Activated CD4-positive, CD25-positive, alpha-beta regulatory T cell treated with anti-CD3 and anti-CD28 coated beads, Interleukin-2, amount 50 U/mL, for 72 hours (primary cell): ENCODE measurements around the gene SDHAF1.

Source experiments
- DNase-seq: peaks from one replicate; pipeline ENCODE4 v3.0.0; 2021

SDHAF1 gene

DNA sequence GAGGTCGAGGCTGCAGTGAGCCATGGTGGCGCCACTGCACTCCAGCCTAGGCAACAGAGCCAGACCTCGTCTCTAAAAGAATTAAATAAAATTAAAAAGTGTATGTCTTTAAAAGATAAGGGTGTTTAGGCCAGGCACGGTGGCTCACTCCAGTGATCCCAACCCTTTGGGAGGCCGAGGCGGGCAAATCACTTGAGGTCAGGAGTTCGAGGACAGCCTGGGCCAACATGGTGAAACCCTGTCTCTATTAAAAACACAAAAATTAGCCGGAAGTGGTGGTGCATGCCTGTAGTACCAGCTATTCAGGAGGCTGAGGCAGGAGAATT, 7.5 kb upstream of the SDHAF1 start:
- no peak for DNase-seq

DNA sequence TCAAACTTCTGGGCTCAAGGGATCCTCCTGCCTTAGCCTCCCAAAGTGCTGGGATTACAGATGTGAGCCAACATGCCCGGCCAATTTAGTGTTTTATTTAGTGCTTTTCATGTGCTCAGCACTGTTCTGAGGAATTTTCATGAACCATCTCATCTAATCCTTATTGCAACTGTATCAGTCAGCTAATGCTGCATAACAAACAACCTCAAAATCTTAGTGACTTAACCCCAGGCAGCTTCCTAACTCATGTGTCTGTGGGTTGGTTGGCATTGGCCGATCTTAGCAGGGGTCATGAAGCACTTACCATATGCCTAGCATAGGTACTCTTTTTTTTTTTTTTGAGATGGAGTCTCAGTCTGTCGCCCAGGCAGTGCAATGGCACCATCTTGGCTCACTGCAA, 6.2 kb upstream of the SDHAF1 start:
- no peak for DNase-seq

DNA sequence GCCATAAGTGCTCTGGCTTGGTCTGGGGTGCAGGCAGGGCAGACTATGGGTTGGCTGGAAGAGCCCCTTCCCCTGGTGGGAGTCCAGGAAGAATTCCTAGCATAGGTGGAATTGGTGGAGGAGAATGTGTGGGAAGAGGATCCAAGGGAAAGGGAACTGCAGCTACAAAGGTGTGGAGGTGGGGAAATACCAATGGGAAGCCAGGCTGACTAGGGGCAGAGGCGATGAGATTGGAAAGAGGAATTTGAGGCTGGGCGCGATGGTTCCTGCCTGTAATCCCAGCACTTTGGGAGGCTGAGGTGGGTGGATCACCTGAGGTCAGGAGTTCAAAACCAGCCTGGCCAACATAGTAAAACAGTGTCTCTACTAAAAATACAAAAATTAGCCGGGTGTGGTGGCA, 4.8 kb upstream of the SDHAF1 start:
- DNase-seq = no peak

DNA sequence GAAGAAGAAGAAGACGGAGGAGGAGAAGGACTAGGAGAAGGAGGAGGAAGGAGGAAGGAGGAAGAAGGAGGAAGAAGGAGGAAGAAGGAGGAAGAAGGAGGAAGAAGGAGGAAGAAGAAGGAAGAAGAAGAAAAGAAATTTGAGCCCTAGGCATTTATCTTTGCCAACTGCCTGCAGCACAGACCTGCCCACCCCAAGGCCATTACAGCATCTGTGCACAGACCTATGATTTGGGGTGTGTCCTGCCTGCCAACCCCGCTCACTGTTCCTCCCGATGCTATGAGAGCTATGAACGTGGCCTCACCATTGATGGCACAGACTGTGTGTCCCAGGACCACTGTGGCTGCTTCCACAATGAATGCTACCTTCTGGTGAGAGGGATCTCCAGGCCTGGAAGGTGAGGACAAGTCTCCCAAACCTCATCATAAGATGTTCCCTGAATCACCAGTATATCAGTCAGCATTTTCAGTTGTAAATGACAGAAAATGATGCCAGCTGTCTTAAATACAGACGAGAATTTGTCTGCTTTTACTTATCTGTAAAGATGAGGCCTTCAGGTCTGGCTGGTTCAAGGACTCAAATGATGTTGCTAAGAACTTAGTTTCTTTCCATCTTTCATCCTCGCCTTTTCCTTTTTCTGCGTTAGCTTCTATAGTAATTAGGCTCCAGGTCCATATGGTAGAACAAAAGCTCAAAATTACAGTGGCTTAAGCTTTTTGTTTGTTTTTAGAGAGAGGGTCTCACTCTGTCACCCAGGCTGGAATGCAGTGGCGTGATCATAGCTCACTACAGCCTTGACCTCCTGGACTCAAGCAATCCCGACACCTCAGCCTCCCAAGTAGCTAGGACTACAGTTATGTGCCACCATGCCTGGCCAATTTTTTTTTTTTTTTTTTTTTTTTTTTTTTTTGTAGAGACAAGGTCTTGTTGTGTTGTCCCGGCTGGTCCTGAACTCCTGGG, 3.9 kb upstream of the SDHAF1 start:
- DNase-seq = no peak

DNA sequence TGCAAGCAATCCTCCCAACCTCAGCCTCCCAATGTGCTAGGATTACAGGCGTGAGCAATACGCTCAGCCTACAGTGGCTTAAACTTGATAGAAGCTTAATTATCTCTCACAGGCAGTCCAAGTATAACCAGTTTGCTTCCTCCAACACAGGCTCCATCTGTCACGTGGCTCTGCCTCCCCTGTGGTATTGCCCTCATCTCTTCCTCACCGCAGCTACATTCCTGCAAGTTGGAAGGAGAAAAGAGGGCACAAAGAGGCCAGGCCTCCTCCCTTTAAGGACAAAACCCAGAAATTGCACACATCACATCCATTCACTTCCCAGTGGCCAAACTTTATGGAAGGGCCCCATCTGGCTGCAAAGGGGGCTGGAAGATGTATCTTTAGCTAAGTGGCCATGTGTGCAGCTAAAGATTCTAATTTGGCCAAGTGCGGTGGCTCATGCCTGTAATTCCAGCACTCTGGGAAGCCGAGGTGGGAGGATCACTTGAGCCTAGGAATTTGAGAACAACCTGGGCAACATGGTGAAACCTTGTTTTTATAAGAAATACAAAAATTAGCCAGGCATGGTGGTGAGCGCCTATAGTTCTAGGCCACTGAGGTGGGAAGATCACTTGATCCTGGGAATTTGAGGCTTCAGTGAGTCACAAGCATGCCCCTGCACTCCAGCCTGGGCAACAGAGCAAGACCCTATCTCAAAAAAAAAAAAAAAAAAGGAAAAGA, 3.1 kb upstream of the SDHAF1 start:
- DNase-seq = no peak

DNA sequence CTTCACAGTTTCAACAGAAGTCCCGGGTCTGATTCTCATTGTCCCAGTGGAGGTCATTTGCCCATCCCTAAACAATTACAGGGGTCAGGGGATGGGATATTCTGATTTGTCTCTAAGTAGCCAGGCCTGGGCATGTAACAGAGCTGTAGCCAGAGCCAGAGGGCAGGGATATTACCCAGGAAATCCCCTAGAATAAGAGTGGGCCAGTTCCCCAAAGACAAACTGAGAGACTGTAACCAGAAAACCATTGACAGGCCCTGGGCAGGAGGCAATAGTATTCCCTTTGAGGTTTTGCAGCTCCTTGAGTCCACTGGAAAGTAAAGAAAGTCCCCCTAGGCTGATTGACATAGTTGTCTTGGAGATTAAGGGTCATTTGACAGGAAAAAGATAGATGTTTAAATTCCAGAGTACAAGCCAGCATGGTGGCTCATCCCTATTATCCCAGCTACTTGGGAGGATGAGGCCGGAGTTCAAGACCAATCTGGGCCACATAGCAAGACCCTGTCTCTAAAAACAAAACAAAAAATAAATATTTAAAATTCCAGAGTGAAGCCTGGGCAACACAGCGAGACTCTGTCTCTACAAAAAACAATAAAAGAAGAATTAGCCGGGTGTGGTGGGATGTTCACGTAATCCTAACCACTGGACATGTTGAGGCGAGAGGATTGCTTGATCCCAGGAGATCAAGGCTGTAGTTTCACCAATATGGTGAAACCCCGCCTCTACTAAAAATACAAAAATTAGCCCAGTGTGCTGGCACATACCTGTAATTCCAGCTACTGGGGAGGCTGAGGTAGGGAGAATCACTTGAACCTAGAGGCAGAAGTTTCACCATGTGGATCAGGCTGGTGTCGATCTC, 1.9 kb upstream of the SDHAF1 start:
- DNase-seq = no peak

DNA sequence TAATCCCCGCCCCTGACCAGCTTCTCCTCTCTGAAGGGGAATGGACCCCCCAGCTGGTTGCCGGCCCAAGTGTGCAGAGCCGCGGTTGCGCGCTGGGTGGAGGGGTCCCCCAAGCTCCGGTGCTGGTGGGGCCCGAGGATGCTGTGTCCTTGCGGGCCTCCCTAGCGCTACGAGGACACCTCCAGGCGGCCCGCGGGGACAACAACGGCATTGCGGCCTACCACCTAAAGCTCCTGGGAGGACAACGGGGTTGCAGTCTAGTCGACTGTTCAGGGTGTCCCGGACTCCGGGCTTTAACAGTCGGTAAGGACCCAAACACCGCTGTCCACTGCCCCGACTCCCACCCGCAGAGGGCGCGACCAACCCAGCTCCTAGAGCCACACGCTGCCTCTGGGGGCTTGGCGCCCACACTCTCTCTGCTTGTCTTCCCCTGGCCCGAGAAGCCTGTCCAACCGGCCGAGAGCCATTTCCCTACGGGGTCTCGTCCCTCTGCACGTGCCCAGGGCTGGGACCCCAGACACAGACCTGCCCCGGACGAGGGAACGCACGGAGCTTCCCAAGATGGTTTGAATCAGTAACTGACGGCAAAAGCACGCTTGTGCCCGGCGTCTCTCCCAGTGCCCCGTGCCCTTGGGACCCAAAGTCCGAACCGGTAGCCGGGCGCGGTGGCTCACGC, 927 bp upstream of the SDHAF1 start:
- no peak for DNase-seq

DNA sequence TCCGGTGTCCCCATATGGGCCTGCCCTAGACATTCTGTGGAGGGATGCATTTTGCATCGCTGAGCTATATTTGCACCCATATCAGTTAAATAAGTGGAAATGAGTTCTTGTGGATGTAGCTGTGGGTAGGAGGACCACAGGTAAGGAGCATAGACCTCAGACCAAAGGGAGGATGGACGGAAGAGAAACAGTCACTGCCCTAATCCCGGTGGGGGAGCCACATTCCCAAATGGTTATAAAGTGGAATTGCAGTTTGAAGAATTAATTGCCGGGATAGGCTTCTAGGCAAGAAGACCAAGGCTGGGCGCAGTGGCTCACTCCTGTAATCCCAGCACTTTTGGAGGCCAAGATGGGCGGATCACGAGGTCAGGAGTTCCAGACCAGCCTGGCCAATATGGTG, 1.8 kb downstream of the SDHAF1 start:
- no peak for DNase-seq

DNA sequence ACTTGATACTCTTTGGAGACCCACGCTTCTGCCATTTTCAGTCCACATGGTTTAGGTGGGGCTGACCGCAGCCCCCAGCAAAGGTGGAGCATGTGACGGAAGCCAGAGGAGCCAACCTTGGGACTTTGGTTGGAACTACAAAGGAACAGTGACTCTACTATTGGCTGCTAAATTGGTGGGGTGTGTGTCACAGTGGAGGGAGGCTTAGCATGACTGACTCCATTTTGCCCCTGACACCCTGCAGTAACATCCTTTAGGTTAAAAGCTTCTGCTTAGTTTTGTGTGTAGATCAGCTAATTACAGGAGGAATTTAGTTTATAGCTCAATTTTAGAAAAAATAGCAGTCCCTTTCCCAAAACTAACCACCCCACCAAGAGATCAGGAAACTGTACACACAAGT, 6.6 kb downstream of the SDHAF1 start:
- DNase-seq = no peak

DNA sequence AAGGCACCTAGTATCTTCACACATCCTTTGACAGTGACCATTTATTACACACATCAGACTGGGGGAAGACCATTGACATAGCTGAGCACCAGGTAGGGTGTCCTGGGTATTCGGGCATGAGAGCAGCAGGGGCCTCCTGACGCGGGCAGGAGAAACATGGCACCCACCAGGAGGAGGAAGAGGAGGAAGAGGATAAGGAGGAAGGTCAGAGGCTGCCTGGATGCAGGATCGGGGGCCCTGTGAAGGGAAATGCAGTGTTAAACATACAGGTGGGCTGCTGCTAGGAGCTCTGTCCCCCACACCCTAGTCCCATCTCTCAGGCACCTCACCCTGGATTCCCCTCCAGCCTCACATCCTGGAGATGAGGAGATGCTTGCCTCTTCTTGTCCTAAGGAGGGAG, 8.3 kb downstream of the SDHAF1 start:
- DNase-seq = no peak

DNA sequence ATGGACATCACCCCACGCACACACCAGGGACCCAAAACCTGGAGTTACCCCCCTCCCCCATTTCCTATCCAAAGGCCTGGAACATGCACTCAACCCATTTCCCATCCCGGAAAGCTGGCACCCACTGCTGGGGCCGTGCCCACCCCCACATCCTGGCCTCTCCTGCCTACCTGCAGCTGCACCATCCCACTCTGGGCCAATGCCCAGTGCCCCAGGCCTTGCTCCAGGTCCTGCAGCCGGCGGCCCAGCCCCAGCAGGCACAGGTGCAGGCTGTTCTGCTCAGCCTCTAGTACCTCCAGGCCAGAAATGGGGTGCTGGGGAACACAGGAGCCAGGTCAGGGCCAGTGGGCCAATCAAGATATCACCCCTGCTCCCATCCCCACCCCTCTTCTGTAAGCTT, 12.0 kb downstream of the SDHAF1 start:
- no peak for DNase-seq

DNA sequence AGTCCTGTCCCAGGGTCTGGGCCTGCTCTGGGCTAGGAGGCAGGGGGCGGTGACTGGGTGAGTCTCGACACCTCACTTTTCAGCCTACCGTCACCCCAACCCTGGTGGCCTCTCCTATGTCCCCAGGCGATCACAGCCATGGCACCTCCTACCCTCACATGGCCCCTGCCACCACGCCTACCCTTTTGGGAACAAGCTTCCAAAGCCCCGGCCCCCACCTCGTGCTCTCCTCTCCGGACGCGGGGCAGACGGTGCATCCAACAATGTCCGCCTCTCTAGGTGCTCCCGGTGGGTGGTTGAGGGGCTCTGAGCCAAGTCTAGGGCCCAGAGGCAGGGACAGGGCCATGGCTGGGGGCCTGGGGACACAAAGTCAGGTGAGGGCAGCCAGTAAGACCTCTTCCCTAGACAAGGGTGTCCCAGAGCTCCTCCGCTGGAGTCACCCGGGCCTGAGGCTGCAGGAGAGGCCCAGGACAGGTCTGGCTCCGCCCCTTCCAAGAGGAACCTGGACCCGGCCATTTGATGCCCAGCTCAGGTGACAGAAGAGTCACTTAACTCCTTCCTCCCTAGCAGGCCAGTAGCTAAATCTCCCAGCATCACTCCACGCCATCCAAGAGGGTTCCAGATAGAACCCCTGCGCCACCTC, 13.5 kb downstream of the SDHAF1 start, which contains the start of gene SYNE4:
Gene SYNE4 (minus strand): TSS at position 478 of the 643 bp plus-strand sequence. CDS start 132 bp downstream, at position 346.
- no peak for DNase-seq

DNA sequence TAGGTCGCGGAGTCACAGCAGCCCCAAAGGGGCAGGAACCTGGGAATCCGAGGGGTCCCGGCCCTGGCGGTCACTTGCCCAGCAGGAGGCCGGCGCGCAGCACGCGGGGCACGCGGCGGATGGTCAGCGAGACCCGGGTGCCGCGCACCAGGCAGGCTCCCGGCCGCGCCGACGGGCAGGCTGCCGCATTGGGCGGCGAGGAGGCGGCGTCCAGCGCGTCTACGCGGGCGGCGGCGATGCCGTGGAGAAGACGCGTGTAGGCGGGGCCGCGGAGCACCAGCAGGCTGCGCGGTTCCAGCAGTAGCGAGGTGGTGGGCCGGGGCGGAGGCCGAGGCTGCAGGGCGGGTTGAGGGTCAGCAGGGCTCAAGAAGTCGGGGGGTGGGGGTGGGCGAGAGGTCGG, 14.2 kb downstream of the SDHAF1 start:
- DNase-seq = peak; percentile 61

DNA sequence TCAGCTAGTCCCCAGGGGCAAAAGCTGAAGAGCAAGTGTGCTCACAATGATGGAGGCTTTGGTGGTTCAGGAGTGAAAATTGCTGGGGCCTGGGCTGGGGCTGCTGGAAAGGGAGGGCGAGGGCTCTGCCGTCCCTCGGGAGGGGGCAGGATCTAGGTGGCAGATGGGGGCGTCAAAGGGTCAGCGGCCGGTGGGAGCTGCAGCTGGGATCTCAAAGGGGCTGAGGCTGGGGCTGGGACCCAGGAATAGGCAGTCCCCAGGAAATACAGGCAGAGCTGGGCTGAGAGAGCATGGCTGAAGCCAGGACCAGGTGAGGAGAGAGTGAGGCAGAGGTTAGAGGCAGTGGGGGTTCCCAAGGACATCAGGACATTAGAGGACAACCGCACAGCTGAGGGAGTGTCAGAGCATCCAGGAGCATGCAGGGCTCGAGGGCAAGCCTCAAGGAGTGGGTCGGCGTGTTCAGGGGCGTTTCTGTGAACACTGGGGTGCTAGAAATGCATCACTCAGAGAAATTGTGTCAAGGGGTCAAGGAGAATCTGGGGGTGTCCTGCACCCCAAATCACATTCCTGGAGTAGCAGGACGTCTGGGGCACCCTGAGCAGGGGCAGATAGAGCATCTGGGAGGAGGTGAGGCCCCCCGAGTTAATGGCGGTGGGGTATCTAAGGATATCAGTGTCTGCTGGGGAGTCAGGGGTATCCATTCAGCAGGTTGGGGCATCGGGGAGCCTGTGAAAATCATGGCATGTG, 14.8 kb downstream of the SDHAF1 start:
- DNase-seq = no peak

DNA sequence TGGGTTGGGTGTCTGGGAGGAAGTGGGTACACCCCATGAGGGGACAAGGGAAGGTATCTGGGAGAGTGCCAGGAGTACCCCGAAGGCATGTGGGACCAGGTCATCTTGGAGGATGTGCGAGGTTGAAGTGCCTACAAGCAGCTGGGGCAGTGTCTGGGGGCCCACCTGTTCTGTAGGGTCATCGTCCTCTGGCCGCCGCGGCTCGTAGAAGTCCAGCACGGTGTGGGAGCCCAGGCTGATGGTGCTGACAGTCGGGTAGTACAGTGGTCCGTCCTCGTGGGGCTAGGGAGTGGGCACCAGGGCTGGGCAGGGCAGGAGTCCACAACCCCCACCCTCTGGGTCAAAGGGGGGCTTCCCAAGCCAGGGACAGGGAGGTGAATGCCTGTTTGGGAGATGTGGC, 15.4 kb downstream of the SDHAF1 start:
- no peak for DNase-seq

DNA sequence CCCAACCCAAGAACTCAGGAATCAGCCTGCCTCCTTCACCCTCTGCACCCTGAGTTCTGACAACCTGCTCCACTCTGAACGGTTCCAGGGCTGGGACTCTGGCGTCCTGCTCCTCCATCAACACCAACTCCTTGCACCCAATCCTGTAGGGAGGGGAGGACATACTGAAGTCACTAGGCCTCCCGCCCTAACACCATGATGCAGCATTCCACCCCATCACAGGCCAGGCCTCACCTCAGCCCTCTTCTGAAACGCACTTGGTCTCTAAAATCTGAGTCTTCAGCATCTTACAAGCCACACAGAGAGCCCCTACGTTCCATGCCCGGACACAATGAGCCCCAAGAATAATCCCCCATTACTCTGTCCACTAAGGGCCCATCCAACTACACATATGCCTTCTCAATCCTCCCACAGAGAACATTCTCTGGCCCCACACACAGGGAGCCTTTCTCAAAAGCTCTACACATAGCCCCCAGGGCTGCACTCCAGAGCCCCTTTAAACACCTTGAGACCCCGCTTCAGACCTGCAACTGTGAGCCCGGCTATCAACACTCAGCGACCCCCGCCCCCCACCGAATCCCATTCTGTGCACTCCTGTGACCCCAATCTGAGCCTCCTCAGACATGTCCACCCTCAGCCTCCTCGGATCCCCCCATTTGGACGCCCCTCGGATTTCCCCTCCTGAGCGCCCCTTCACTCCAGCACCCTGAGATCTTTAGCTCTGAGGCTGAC, 18.5 kb downstream of the SDHAF1 start:
- DNase-seq = no peak

DNA sequence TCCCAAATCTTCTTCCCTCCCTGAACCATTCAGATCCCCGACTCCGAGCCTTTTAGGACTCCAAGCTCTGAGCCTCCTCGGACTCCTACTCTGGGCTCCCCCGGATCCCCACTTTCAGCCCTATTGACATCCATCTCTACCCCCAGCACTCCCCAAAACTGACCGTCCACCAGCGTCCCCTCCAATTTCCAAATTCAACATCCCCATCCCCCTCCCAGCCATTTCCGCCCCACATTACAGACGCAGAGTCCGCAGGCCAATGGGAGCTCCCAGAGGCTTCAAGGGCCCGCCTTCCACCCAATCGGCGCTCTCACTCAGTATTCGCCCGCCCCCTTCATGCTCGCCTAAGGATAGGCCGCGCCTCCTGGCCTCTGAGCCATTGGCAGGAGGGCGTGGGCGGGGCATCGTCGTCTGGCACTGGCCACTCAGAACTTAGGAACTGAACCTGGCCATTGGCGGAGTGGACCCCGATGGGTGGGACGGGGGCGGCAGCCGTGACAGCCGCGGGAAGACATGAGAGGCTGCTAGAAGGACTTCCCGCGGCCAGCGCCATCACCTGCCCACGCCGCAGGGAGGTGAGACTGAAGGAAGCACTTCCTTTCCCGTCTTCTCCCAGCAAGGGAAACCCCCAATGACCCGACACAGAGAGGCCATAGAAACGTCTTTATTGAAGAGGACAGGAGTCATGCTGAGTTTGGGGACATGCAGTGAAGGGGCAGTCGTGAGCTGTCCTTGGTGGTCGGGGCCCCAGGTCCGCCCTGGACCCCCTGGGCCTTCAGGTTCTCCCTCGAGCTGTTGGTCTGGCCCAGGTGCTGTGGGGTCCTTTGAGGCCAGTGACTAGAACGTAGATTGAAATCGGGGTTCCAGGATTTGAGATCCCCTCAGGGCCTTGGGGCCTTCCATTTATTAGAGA, 19.3 kb downstream of the SDHAF1 start, which contains the start of gene ALKBH6:
Gene ALKBH6 (minus strand): TSS at position 202 of the 913 bp plus-strand sequence. CDS start 816 bp downstream, outside the sequence.
- peak; percentile 99 for DNase-seq

DNA sequence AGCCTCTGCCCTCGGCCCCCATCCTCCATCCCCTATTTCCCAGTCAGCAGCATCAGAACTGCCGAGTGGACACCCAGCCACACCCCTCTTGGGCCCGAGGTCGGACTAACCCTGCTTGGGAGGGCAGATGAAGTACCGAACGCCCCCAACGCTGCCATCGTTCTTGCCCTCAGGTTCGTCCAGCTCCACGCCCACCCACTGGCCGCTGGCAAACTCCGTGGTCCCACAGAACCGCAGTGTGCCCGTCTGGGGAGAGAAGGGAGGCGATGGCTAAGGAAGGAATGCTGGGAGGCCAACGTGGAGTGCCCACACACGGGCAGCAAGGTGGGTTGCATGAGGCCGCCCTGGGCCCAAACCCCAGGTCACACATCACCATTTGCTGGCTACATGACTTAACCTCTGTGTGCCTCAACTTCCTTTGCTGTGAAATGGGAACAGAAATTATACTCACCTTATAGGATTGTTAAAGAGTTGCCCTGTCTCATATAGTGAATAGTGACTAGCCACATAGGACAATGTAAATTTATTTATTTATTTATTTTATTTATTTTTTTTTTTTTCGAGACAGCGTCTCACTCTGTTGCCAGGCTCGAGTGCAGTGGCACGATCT, 24.2 kb downstream of the SDHAF1 start:
- no peak for DNase-seq

DNA sequence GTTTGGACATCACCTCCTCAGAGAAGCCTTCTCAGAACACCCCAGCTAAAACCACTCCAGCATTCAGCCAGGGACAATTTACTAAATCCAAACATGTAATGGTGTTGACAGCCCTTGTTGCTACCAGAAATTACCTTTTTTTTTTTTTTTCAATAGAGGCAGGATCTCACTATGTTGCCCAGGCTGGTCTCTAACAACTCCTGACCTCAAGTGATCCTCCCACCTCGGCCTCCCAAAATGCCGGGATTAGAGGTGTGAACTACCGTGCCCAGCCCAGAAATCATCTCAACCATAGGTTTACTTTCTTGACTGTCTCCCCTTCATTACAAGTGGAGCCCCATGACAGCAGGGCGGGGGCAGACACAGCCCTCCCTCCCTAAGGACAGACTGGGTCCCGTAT, 28.4 kb downstream of the SDHAF1 start:
- DNase-seq = no peak
